ENCODE results near the gene MTHFD1. TPM values are rescaled to one million over a fixed set of nuclear protein-coding genes. Genes with fewer than 3 reads are reported as not detected.

MTHFD1 gene
- total RNA-seq, 2 donors from 2014 or later = 103 to 116 TPM

- Histone ChIP-seq H3K4me3 (ENCODE audit: low read length) (no peak overlapping the region), H3K27ac (ENCODE audit: low read depth, low read length) (no peak overlapping the region), H3K9ac (ENCODE audit: extremely low read depth, low read length, poor library complexity, severe bottlenecking) (no peak overlapping the region), H3K36me3 (ENCODE audit: control insufficient read depth, insufficient read depth, low read length) (peaks cover 42% of the 10 kb centered on the region), H3K4me1 (ENCODE audit: control insufficient read depth, insufficient read depth, low read length) (no peaks in the 10 kb centered on the region), H3K27me3 (ENCODE audit: control insufficient read depth, insufficient read depth, low read length, poor library complexity, severe bottlenecking) (no peaks in the 10 kb centered on the region), H3K9me3 (ENCODE audit: control insufficient read depth, low read length) (no peaks in the 10 kb centered on the region)
- Mint-ChIP-seq H3K4me1 (peaks cover 1% of the 10 kb centered on the region), H3K27ac (no peak overlapping the region), H3K9me3 (no peaks in the 10 kb centered on the region), H3K4me3 (no peak overlapping the region), H3K36me3 (ENCODE audit: low read depth) (peaks cover 35% of the 10 kb centered on the region), H3K27me3 (ENCODE audit: insufficient read depth) (no peaks in the 10 kb centered on the region)
- WGBS, 2 experiments (ENCODE audit: insufficient coverage in 1 of 2, insufficient read length in 1 of 2) = 99% methylated on average over 4 of the region's 4 CpGs; no CpG with 5 or more reads in 1 of the 2 experiments
- TF ChIP-seq, protein P1, sequence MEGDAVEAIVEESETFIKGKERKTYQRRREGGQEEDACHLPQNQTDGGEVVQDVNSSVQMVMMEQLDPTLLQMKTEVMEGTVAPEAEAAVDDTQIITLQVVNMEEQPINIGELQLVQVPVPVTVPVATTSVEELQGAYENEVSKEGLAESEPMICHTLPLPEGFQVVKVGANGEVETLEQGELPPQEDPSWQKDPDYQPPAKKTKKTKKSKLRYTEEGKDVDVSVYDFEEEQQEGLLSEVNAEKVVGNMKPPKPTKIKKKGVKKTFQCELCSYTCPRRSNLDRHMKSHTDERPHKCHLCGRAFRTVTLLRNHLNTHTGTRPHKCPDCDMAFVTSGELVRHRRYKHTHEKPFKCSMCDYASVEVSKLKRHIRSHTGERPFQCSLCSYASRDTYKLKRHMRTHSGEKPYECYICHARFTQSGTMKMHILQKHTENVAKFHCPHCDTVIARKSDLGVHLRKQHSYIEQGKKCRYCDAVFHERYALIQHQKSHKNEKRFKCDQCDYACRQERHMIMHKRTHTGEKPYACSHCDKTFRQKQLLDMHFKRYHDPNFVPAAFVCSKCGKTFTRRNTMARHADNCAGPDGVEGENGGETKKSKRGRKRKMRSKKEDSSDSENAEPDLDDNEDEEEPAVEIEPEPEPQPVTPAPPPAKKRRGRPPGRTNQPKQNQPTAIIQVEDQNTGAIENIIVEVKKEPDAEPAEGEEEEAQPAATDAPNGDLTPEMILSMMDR (conservative IDR thresholded peaks at IDR 0.05) = no peak
- no peak for DNase-seq
These were observed 17.1 kb downstream of the MTHFD1 start for GRCh38 chr14:64405295-64405694.

DNA sequence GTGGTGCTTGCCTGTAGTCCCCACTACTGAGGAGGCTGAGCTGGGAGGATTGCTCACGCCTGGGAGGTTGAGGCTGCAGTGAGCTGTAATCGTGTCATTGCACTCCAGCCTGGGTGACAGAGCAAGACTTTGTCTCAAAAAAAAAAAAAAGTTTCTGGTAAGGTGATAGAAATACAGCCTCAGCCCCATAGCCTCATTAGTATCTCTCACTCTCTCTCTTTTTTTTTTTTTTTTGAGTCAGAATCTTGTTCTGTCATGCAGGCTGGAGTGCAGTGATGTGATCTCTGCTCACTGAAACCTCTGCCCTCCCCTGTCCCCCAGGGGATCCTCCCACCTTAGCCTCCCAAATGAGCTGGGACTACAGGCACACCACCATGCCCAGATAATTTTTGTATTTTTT, 19.2 kb downstream of the MTHFD1 start:
- Histone ChIP-seq H3K9me3 (ENCODE audit: control insufficient read depth, low read length) (no peaks in the 10 kb centered on the region), H3K4me1 (ENCODE audit: control insufficient read depth, insufficient read depth, low read length) (no peaks in the 10 kb centered on the region), H3K27ac (ENCODE audit: low read depth, low read length) (no peak overlapping the region), H3K9ac (ENCODE audit: extremely low read depth, low read length, poor library complexity, severe bottlenecking) (no peak overlapping the region), H3K36me3 (ENCODE audit: control insufficient read depth, insufficient read depth, low read length) (peaks cover 45% of the 10 kb centered on the region), H3K4me3 (ENCODE audit: low read length) (no peak overlapping the region), H3K27me3 (ENCODE audit: control insufficient read depth, insufficient read depth, low read length, poor library complexity, severe bottlenecking) (no peaks in the 10 kb centered on the region)
- Mint-ChIP-seq H3K9me3 (no peaks in the 10 kb centered on the region), H3K4me3 (no peak overlapping the region), H3K36me3 (ENCODE audit: low read depth) (peaks cover 44% of the 10 kb centered on the region), H3K27ac (no peak overlapping the region), H3K27me3 (ENCODE audit: insufficient read depth) (no peaks in the 10 kb centered on the region), H3K4me1 (peaks cover 4% of the 10 kb centered on the region)
- TF ChIP-seq, protein P1 (conservative IDR thresholded peaks at IDR 0.05) = no peak
- DNase-seq = no peak
- 100% methylated on average over 2 of the region's 2 CpGs for WGBS, 2 experiments (ENCODE audit: insufficient coverage in 1 of 2, insufficient read length in 1 of 2)

DNA sequence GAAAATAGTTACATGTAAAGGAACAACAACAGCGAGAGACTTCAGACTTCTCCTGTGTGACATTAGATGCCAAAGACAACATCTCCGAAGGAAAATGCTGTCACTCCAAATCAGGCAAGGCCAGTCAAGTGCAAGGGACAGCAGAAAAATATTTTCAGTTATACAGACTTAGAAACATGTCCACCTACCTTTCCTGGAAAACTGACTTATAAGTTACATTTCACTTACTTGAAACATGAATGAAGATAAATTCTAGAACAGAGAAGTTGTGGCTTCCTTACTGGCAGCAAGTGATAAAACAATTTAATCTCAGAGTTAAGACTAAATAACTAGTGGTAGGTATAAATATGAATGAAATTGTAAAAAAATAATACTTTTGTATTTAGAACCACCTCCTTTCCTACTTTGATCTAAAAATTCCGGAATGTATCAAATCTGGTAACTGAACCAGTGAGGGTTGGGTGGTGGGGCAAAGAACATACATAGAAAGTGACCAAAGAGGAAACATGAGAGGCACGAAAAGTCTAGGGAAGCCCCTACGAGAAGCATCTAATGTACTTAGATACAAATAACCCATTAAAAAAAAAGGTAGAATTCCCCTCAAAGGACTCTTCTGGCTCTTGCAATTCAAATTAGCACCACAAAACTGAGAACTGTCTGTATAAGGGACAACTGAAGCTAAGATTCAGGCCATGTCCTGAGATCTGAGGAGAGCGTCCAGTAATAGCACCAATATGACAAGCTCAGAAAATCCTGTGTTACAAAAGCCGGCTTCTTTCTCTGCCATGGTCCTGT, 21.2 kb downstream of the MTHFD1 start:
- Mint-ChIP-seq H3K27ac (peak overlapping the region; percentile 68), H3K36me3 (ENCODE audit: low read depth) (peaks cover 37% of the 10 kb centered on the region), H3K4me3 (no peak overlapping the region), H3K9me3 (no peaks in the 10 kb centered on the region), H3K4me1 (peaks cover 4% of the 10 kb centered on the region), H3K27me3 (ENCODE audit: insufficient read depth) (no peaks in the 10 kb centered on the region)
- H3K27ac ChIP-seq (ENCODE audit: low read depth, low read length) = no peak overlapping the region
- no peaks in the 10 kb centered on the region for H3K9me3 ChIP-seq (ENCODE audit: control insufficient read depth, low read length)
- TF ChIP-seq, protein P1 (conservative IDR thresholded peaks at IDR 0.05) = no peak
- no peak for DNase-seq
- no peaks in the 10 kb centered on the region for H3K27me3 ChIP-seq (ENCODE audit: control insufficient read depth, insufficient read depth, low read length, poor library complexity, severe bottlenecking)
- 97 to 98% methylated on average over 7 of the region's 7 CpGs for WGBS, 2 experiments (ENCODE audit: insufficient coverage in 1 of 2, insufficient read length in 1 of 2)
- no peak overlapping the region for H3K9ac ChIP-seq (ENCODE audit: extremely low read depth, low read length, poor library complexity, severe bottlenecking)
- peaks cover 42% of the 10 kb centered on the region for H3K36me3 ChIP-seq (ENCODE audit: control insufficient read depth, insufficient read depth, low read length)
- H3K4me1 ChIP-seq (ENCODE audit: control insufficient read depth, insufficient read depth, low read length) = no peaks in the 10 kb centered on the region
- no peak overlapping the region for H3K4me3 ChIP-seq (ENCODE audit: low read length)
